Naive thymus-derived CD4-positive, alpha-beta T cell (primary cell): ENCODE data around the gene BCL7B. TPM values are rescaled to one million over a fixed set of nuclear protein-coding genes. Genes with fewer than 3 reads are reported as not detected.
"Not testable (repeated sequence)": the region's sequence is repeated elsewhere in the genome, so short reads cannot be mapped to it uniquely, and the experiment has no call there.

ENCODE experiments used
- ATAC-seq: fragments of 150-1000 bp; cut with Tn5 transposase; 2 replicates; pipeline ENCODE4 v1.10.0; 2021; ENCODE audit warnings: mild to moderate bottlenecking, moderate library complexity
- CTCF ChIA-PET: fragments of 350-600 bp; sonication (Branson Sonifier 250); formaldehyde crosslinking; loops from one replicate; lab custom pipeline; 2021; ENCODE audit warnings: antibody characterized with exemption; lab: Charles Lee
- POLR2A ChIA-PET: fragments of 350-600 bp; sonication (Branson Sonifier 250); formaldehyde crosslinking; loops from one replicate; lab custom pipeline; 2021; ENCODE audit warnings: antibody characterized with exemption, inconsistent platforms; lab: Charles Lee
- DNase-seq, 9 donors: peaks; one replicate each; pipeline versions ENCODE4 v3.0.0 to v3.0.0-alpha.2; 2020 to 2022; ENCODE audit warnings: mixed read lengths in 1 of 9
- H3K27ac ChIP-seq: one replicate; pipeline ENCODE4 v1.7.0; 2013; ENCODE audit warnings: mild to moderate bottlenecking, low read depth, low read length, moderate library complexity
- H3K27me3 ChIP-seq, 2 donors: one replicate each; pipeline ENCODE4 v1.7.0; 2013; ENCODE audit warnings: low read length in 2 of 2, mild to moderate bottlenecking in 2 of 2, moderate library complexity in 2 of 2; ENCODE audit not compliant: control insufficient read depth in 2 of 2, insufficient read depth in 2 of 2
- H3K36me3 ChIP-seq, 3 experiments: 1 replicate in 2 of 3; 2 replicates in 1 of 3; pipeline ENCODE4 v1.7.0; 2013; ENCODE audit warnings: low read length in 3 of 3, mild to moderate bottlenecking in 3 of 3, moderate library complexity in 1 of 3; ENCODE audit not compliant: insufficient read depth in 3 of 3, control insufficient read depth in 2 of 3
- H3K4me1 ChIP-seq, 2 donors: one replicate each; pipeline ENCODE4 v1.7.0; 2013; ENCODE audit warnings: low read length in 2 of 2, mild to moderate bottlenecking in 2 of 2, moderate library complexity in 1 of 2; ENCODE audit not compliant: control insufficient read depth in 2 of 2, insufficient read depth in 2 of 2
- H3K4me3 ChIP-seq: 2 replicates; pipeline ENCODE4 v1.7.0; 2013; ENCODE audit warnings: mild to moderate bottlenecking, low read length
- H3K9me3 ChIP-seq, 3 experiments: 1 replicate in 2 of 3; 2 replicates in 1 of 3; pipeline ENCODE4 v1.7.0; 2013; ENCODE audit warnings: low read length in 3 of 3; ENCODE audit not compliant: control insufficient read depth in 2 of 3
- H3K27ac Mint-ChIP-seq, 9 donors: one replicate each; pipeline ENCODE4 v1.8.0; 2020 to 2022; ENCODE audit warnings: mixed read lengths in 9 of 9, mild to moderate bottlenecking in 8 of 9, moderate library complexity in 5 of 9, inconsistent platforms in 2 of 9
- H3K27me3 Mint-ChIP-seq, 5 donors: one replicate each; pipeline ENCODE4 v1.8.0; 2021 to 2022; ENCODE audit warnings: mixed read lengths in 5 of 5, mild to moderate bottlenecking in 1 of 5
- H3K36me3 Mint-ChIP-seq, 5 donors: one replicate each; pipeline ENCODE4 v1.8.0; 2020 to 2022; ENCODE audit warnings: mixed read lengths in 5 of 5, mild to moderate bottlenecking in 3 of 5, inconsistent platforms in 1 of 5
- H3K4me1 Mint-ChIP-seq, 7 donors: one replicate each; pipeline ENCODE4 v1.8.0; 2020 to 2022; ENCODE audit warnings: mixed read lengths in 7 of 7, mild to moderate bottlenecking in 3 of 7, inconsistent platforms in 1 of 7
- H3K4me3 Mint-ChIP-seq, 10 donors: one replicate each; pipeline ENCODE4 v1.8.0; 2020 to 2022; ENCODE audit warnings: mild to moderate bottlenecking in 10 of 10, mixed read lengths in 10 of 10, moderate library complexity in 6 of 10, inconsistent platforms in 2 of 10
- H3K9me3 Mint-ChIP-seq, 11 donors: one replicate each; pipeline ENCODE4 v1.8.0; 2020 to 2022; ENCODE audit warnings: mixed read lengths in 11 of 11, mild to moderate bottlenecking in 4 of 11, inconsistent platforms in 1 of 11, moderate library complexity in 1 of 11
- intact Hi-C, 2 donors: fragments of 100-400 bp; cut with micrococcal nuclease; formaldehyde crosslinking; loops; one replicate each; pipeline ENCODE4 v1.15.1; 2023
- polyA plus RNA-seq, 2 donors: library from polyadenylated mRNA; unstranded; fragments of 300-500 nt; fragmentation: Illumina TruSeq; gene quantifications; one replicate each; pipeline ENCODE4 v1.2.3, GENCODE V29; 2021
- total RNA-seq, 6 experiments: library from RNA in 5 of 6; stranded (reverse) in 5 of 6; gene quantifications; 1 replicate in 5 of 6; 2 replicates in 1 of 6; pipeline ENCODE4 v1.2.3 and lab custom pipeline; 2021 to 2026

The BCL7B gene
- total and polyA plus RNA-seq, 7 experiments from 2014 or later = 57.3 to 118 (median 80.5) TPM

GRCh38 chr7:73544678-73545077 lies 12.8 kb downstream of the BCL7B start:
- H3K9me3 Mint-ChIP-seq = no peaks in the 10 kb centered on the region
- ATAC-seq (no peak), DNase-seq (no peak)
- peaks cover 16 to 67% (median 20%) of the 10 kb centered on the region in 3 experiments for H3K36me3 ChIP-seq
- H3K4me3 Mint-ChIP-seq = no peak overlapping the region
- H3K27me3 Mint-ChIP-seq = no peaks in the 10 kb centered on the region
- peaks cover 20 to 46% (median 31%) of the 10 kb centered on the region in 7 donors for H3K4me1 Mint-ChIP-seq
- no peaks in the 10 kb centered on the region for H3K9me3 ChIP-seq
- H3K27ac Mint-ChIP-seq = peak overlapping the region in 1 of 9 donors; percentile 48
- no peak overlapping the region for H3K4me3 ChIP-seq
- no peaks in the 10 kb centered on the region for H3K27me3 ChIP-seq
- H3K36me3 Mint-ChIP-seq = peaks cover 5 to 34% (median 18%) of the 10 kb centered on the region in 5 donors
- H3K4me1 ChIP-seq = peaks cover 0 to 6% of the 10 kb centered on the region in 2 donors
- POLR2A ChIA-PET = interaction anchor here (0.9 kb wide), 1 partner anchor 22 kb away, joined by 3 read pairs; no protein-coding TSS in a partner anchor
- CTCF ChIA-PET = no interaction called here
- intact Hi-C loops = no loop called here
- no peak overlapping the region for H3K27ac ChIP-seq

GRCh38 chr7:73541722-73542121 lies 15.8 kb downstream of the BCL7B start:
- Histone ChIP-seq H3K4me3 (no peak overlapping the region), H3K4me1 (no peaks in the 10 kb centered on the region), H3K36me3 (peaks cover 31 to 76% (median 32%) of the 10 kb centered on the region in 3 experiments), H3K27me3 (no peaks in the 10 kb centered on the region), H3K9me3 (no peaks in the 10 kb centered on the region), H3K27ac (no peak overlapping the region)
- H3K36me3 Mint-ChIP-seq = peaks cover 3 to 42% (median 24%) of the 10 kb centered on the region in 5 donors
- DNase-seq (no peak), ATAC-seq (no peak)
- no peaks in the 10 kb centered on the region for H3K9me3 Mint-ChIP-seq
- no peaks in the 10 kb centered on the region for H3K27me3 Mint-ChIP-seq
- POLR2A ChIA-PET = no interaction called here
- H3K27ac Mint-ChIP-seq = peak overlapping the region in 2 of 9 donors; percentile 61 to 77
- CTCF ChIA-PET = no interaction called here
- intact Hi-C loops = no loop called here
- H3K4me3 Mint-ChIP-seq = no peak overlapping the region
- peaks cover 7 to 20% (median 12%) of the 10 kb centered on the region in 7 donors for H3K4me1 Mint-ChIP-seq

- Histone ChIP-seq H3K27ac (no peak overlapping the region), H3K27me3 (no peaks in the 10 kb centered on the region), H3K4me3 (no peak overlapping the region), H3K9me3 (no peaks in the 10 kb centered on the region), H3K36me3 (peaks cover 31 to 82% (median 32%) of the 10 kb centered on the region in 3 experiments), H3K4me1 (no peaks in the 10 kb centered on the region)
- intact Hi-C loops = no loop called here
- DNase-seq = no peak
- Mint-ChIP-seq H3K4me3 (no peak overlapping the region), H3K9me3 (no peaks in the 10 kb centered on the region), H3K27ac (no peak overlapping the region), H3K36me3 (peaks cover 4 to 50% (median 25%) of the 10 kb centered on the region in 5 donors), H3K27me3 (no peaks in the 10 kb centered on the region), H3K4me1 (peaks cover 0 to 10% (median 5%) of the 10 kb centered on the region in 7 donors)
- ChIA-PET POLR2A (interaction anchor here (1.5 kb wide), 1 partner anchor 18 kb away, joined by 6 read pairs; the partner anchor contains the start of gene BAZ1B), CTCF (no interaction called here)
- no peak for ATAC-seq
These were observed 17.8 kb downstream of the BCL7B start for GRCh38 chr7:73539709-73540108.

- intact Hi-C loops, H3K27me3 ChIP-seq, ATAC-seq, H3K9me3 Mint-ChIP-seq, H3K4me1 ChIP-seq, H3K27ac ChIP-seq, H3K4me3 Mint-ChIP-seq, H3K27me3 Mint-ChIP-seq, DNase-seq, H3K9me3 ChIP-seq, H3K4me3 ChIP-seq, H3K4me1 Mint-ChIP-seq: not testable (repeated sequence)
- peaks cover 31 to 78% (median 32%) of the 10 kb centered on the region in 3 experiments for H3K36me3 ChIP-seq
- peak overlapping the region in 2 of 9 donors; percentile 21 to 57 for H3K27ac Mint-ChIP-seq
- ChIA-PET POLR2A (interaction anchor here (0.9 to 1.5 kb wide), 2 partner anchors 16 kb away, joined by 3 to 6 read pairs; partner anchors contain the start of gene BAZ1B), CTCF (interaction anchor here (0.5 kb wide), 1 partner anchor 12 kb away, joined by 4 read pairs; no protein-coding TSS in a partner anchor)
- H3K36me3 Mint-ChIP-seq = peaks cover 4 to 46% (median 25%) of the 10 kb centered on the region in 5 donors
These were observed 19.0 kb downstream of the BCL7B start for GRCh38 chr7:73538510-73538909.

GRCh38 chr7:73537051-73537450 lies 20.4 kb downstream of the BCL7B start:
- peaks cover 20 to 63% (median 25%) of the 10 kb centered on the region in 3 experiments for H3K36me3 ChIP-seq
- Mint-ChIP-seq H3K4me1 (peaks cover 0 to 3% (median 0%) of the 10 kb centered on the region in 7 donors), H3K9me3 (no peaks in the 10 kb centered on the region), H3K27ac (peak overlapping the region in 2 of 9 donors; percentile 19 to 43), H3K27me3 (no peaks in the 10 kb centered on the region), H3K36me3 (peaks cover 4 to 41% (median 22%) of the 10 kb centered on the region in 5 donors), H3K4me3 (no peak overlapping the region)
- H3K9me3 ChIP-seq = no peaks in the 10 kb centered on the region
- CTCF ChIA-PET = interaction anchor here (0.8 kb wide), 1 partner anchor 41 kb away, joined by 3 read pairs; the partner anchor contains the start of gene TBL2
- H3K4me1 ChIP-seq = no peaks in the 10 kb centered on the region
- no peak overlapping the region for H3K4me3 ChIP-seq
- intact Hi-C loops = no loop called here
- DNase-seq (no peak), ATAC-seq (no peak)
- H3K27ac ChIP-seq = no peak overlapping the region
- POLR2A ChIA-PET = no interaction called here
- no peaks in the 10 kb centered on the region for H3K27me3 ChIP-seq

- no peaks in the 10 kb centered on the region for H3K27me3 Mint-ChIP-seq
- no peaks in the 10 kb centered on the region for H3K4me1 ChIP-seq
- CTCF ChIA-PET = interaction anchor here (0.8 kb wide), 1 partner anchor 42 kb away, joined by 3 read pairs; the partner anchor contains the start of gene TBL2
These were observed 21.0 kb downstream of the BCL7B start for GRCh38 chr7:73536479-73536878.

More at GRCh38 chr7:73536479-73536878, 21.0 kb downstream of the BCL7B start:
- POLR2A ChIA-PET = no interaction called here
- Mint-ChIP-seq H3K9me3 (no peaks in the 10 kb centered on the region), H3K4me1 (peaks cover 0 to 2% (median 0%) of the 10 kb centered on the region in 7 donors), H3K36me3 (peaks cover 4 to 35% (median 19%) of the 10 kb centered on the region in 5 donors), H3K4me3 (no peak overlapping the region), H3K27ac (peak overlapping the region in 1 of 9 donors; percentile 8)
- no peak for DNase-seq
- no peak for ATAC-seq
- Histone ChIP-seq H3K27ac (no peak overlapping the region), H3K27me3 (no peaks in the 10 kb centered on the region), H3K36me3 (peaks cover 17 to 57% (median 21%) of the 10 kb centered on the region in 3 experiments), H3K9me3 (no peaks in the 10 kb centered on the region), H3K4me3 (no peak overlapping the region)
- intact Hi-C loops = no loop called here
